Activated effector memory CD4-positive, alpha-beta T cell treated with anti-CD3 and anti-CD28 coated beads, Interleukin-2, amount 50 U/mL, for 16 hours (primary cell): ENCODE measurements around the gene C16orf74.

Experiments used
- DNase-seq: peaks from one replicate; pipeline ENCODE4 v3.0.0-alpha.2; 2020

Gene C16orf74

GRCh38 chr16:85665929-85666328 lies 85.0 kb downstream of the C16orf74 start:
- no peak for DNase-seq

GRCh38 chr16:85665373-85665740 lies 85.5 kb downstream of the C16orf74 start:
- no peak for DNase-seq

- no peak for DNase-seq
Measured at GRCh38 chr16:85664580-85665372, 86.1 kb downstream of the C16orf74 start.

- DNase-seq = no peak
Measured at GRCh38 chr16:85663891-85664321, 87.0 kb downstream of the C16orf74 start.

GRCh38 chr16:85662976-85663830 lies 87.7 kb downstream of the C16orf74 start:
- no peak for DNase-seq

- no peak for DNase-seq
Measured at GRCh38 chr16:85662482-85662812, 88.4 kb downstream of the C16orf74 start.

GRCh38 chr16:85661740-85662481 lies 89.0 kb downstream of the C16orf74 start:
- no peak for DNase-seq

- DNase-seq = no peak
Measured at GRCh38 chr16:85660843-85661739, 89.8 kb downstream of the C16orf74 start.

- DNase-seq = peak; percentile 86
Measured at GRCh38 chr16:85659805-85660511, 90.9 kb downstream of the C16orf74 start.

GRCh38 chr16:85659336-85659735 lies 91.6 kb downstream of the C16orf74 start:
- no peak for DNase-seq

- DNase-seq = no peak
Measured at GRCh38 chr16:85658504-85659326, 92.2 kb downstream of the C16orf74 start.

GRCh38 chr16:85657996-85658395 lies 92.9 kb downstream of the C16orf74 start:
- DNase-seq = no peak
